Measurements from ENCODE around the gene PDCL2.

PDCL2 gene

DNA sequence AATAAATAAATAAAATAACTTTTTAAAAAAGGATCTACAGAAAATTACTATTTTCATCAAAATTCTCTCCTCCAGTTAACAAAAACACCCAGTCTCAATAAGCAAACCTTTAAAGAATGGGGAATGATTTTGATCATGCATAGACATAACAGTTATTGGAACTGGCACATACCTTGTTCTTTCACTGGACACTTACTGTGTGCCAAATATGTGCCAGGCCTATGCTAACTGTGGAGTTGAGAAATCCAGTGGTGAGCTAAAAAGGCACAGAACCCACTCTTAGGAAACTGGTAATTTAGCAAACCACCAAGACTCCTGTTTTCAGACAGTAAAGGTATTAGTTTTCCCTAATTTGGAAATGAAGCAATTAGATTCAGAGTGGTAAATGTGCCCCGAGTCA, 84.4 kb downstream of the PDCL2 start:
- no peak for TF ChIP-seq FOXA1 (IDR thresholded peaks at IDR 0.05)
- no peak for TF ChIP-seq BHLHE40 (IDR thresholded peaks at IDR 0.05; ENCODE audit: borderline replicate concordance)
- TF ChIP-seq HDGF (IDR thresholded peaks at IDR 0.05; ENCODE audit: borderline replicate concordance): no peak
- no peak for TF ChIP-seq L3MBTL2 (conservative IDR thresholded peaks at IDR 0.05)
- no peak for TF ChIP-seq SP1 (IDR thresholded peaks at IDR 0.05)
- TF ChIP-seq LEF1 (IDR thresholded peaks at IDR 0.05; ENCODE audit: borderline replicate concordance): no peak
- no peak for TF ChIP-seq SUZ12 (IDR thresholded peaks at IDR 0.05)
- no peak for TF ChIP-seq CTBP1 (IDR thresholded peaks at IDR 0.05; ENCODE audit: borderline replicate concordance)
- no peak for TF ChIP-seq FOXK2 (IDR thresholded peaks at IDR 0.05)
- no peak for TF ChIP-seq ZNF384 (IDR thresholded peaks at IDR 0.05)
- TF ChIP-seq ELF4 (IDR thresholded peaks at IDR 0.05): no peak
- TF ChIP-seq FOXM1 (IDR thresholded peaks at IDR 0.05; ENCODE audit: borderline replicate concordance): no peak
- no peak for TF ChIP-seq NFRKB (IDR thresholded peaks at IDR 0.05)
- no peak for TF ChIP-seq ARNT (IDR thresholded peaks at IDR 0.05)
- POLR2A ChIA-PET: no interaction called here
- no peak for DNase-seq (ENCODE audit: extremely low spot score)
- CTCF ChIA-PET: no interaction called here
